ENCODE results near the gene VPS4A.
A peak's percentile ranks its signal among the peaks of the same experiment; 100 is the strongest.

Gene VPS4A

DNA sequence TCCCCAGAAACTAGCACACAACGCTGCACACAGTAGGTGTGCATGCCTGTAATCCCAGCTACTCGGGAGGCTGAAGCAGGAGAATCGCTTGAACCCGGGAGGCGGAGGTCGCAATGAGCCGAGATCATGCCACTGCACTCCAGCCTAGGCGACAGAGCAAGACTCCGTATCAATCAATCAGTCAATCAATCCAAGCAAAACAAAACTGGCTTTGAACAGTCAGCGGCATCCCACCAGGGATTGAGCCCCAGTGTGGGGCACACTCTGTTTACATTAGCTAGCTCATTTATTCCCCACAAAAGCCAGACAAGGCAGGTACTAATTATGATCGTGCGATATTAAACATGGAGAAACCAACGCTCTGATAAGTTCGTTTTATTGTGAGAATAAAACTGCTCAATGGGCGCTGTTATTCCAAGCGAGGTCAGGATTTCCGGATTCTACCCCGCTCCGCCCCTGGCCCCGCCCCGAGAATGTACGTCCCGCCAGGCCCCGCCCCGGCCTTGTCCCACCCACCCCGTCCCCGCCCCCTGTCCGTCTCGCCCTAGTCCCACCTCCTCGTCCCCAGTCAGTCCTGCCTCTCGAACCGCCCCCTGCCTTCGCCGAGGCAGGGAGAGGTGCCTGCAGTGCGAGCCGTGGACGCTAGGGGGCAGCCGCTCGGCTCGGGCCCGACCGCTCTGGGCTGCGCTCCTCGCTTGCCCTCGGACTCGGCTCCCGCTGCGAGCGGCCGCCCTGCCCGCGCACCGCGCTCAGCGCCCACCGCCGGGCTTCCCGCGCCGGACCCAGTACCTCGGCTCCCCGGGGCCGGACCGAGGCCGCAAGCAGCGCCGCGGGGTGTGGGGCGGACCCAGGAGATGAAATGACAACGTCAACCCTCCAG, at the start of gene VPS4A:
Gene VPS4A, plus strand, starts transcription at position 698 of the 880 bp plus-strand sequence. Its CDS starts 162 bp downstream, at position 860.
- TF ChIP-seq, protein P1, sequence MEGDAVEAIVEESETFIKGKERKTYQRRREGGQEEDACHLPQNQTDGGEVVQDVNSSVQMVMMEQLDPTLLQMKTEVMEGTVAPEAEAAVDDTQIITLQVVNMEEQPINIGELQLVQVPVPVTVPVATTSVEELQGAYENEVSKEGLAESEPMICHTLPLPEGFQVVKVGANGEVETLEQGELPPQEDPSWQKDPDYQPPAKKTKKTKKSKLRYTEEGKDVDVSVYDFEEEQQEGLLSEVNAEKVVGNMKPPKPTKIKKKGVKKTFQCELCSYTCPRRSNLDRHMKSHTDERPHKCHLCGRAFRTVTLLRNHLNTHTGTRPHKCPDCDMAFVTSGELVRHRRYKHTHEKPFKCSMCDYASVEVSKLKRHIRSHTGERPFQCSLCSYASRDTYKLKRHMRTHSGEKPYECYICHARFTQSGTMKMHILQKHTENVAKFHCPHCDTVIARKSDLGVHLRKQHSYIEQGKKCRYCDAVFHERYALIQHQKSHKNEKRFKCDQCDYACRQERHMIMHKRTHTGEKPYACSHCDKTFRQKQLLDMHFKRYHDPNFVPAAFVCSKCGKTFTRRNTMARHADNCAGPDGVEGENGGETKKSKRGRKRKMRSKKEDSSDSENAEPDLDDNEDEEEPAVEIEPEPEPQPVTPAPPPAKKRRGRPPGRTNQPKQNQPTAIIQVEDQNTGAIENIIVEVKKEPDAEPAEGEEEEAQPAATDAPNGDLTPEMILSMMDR (IDR thresholded peaks at IDR 0.05), result peak; percentile 68
- Mint-ChIP-seq H3K27ac (peak within 1 kb of the TSS; percentile 94), H3K27me3 (ENCODE audit: low read depth, poor library complexity) (peaks cover 2% of the 10 kb centered on the region), H3K4me1 (peaks cover 22% of the 10 kb centered on the region), H3K4me3 (peak within 1 kb of the TSS; percentile 98), H3K9me3 (no peaks in the 10 kb centered on the region), H3K36me3 (ENCODE audit: low read depth) (peaks cover 26% of the 10 kb centered on the region)
- DNase-seq, result peak; percentile 99

DNA sequence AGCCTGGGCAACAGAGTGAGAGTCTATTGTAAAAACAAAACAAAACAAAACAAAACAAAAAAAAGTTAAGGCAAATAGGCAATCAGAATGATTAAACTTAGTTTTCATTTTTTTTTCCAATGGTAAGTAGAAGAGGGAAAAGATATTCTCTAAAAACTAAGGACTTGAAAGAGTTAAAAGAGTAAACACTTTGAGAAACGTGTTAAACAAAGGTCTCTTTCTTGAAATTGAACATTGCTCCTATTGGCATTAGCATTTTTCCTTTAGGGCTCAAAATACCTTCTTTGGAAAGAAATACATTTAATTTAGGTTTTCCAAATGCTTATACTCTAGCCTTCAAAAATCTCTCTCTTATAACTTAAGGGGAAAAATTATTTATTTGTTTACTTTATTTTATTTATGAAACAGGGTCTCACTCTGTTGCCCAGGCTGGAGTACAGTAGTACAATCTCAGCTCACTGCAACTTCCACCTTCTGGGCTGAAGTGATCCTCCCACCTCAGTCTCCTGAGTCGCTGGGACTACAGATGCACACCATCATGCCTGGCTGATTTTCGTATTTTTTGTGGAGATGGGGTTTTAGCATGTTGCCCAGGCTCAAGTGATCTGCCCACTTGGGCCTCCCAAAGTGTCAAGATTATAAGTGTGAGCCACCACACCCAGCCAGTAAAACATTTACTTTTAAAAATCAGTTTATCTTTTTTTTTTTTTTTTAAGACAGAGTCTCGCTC, 44.7 kb upstream of the VPS4A start:
- TF ChIP-seq, protein P1 (IDR thresholded peaks at IDR 0.05), result no peak
- no peaks in the 10 kb centered on the region for H3K4me1 Mint-ChIP-seq
- H3K4me3 Mint-ChIP-seq, result no peak overlapping the region
- no peaks in the 10 kb centered on the region for H3K9me3 Mint-ChIP-seq
- H3K27me3 Mint-ChIP-seq (ENCODE audit: low read depth, poor library complexity), result no peaks in the 10 kb centered on the region
- no peak for DNase-seq
- peaks cover 55% of the 10 kb centered on the region for H3K36me3 Mint-ChIP-seq (ENCODE audit: low read depth)
- no peak overlapping the region for H3K27ac Mint-ChIP-seq

DNA sequence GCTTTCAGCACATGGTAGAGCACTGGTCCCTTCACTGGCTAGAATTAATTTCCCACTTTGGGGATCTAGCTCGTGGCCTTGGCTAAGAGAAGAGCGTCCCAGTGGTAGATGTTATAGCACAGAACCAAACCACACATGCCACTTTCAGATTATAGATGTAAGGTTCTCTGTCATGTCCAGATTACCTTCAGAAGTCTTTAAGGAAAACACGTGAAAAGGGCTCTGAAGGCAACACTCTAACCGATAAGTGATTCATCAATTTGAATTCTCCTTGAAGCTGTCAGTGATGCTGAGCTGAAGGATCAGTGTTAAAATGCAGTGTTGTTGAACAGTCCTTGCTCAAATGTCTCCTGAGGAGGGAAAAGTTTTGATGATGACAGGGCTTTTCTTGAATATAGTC, 43.5 kb upstream of the VPS4A start:
- peaks cover 54% of the 10 kb centered on the region for H3K36me3 Mint-ChIP-seq (ENCODE audit: low read depth)
- no peaks in the 10 kb centered on the region for H3K4me1 Mint-ChIP-seq
- no peak overlapping the region for H3K4me3 Mint-ChIP-seq
- no peak for DNase-seq
- no peaks in the 10 kb centered on the region for H3K9me3 Mint-ChIP-seq
- H3K27ac Mint-ChIP-seq, result peak overlapping the region; percentile 78
- TF ChIP-seq, protein P1 (IDR thresholded peaks at IDR 0.05), result no peak
- H3K27me3 Mint-ChIP-seq (ENCODE audit: low read depth, poor library complexity), result no peaks in the 10 kb centered on the region

DNA sequence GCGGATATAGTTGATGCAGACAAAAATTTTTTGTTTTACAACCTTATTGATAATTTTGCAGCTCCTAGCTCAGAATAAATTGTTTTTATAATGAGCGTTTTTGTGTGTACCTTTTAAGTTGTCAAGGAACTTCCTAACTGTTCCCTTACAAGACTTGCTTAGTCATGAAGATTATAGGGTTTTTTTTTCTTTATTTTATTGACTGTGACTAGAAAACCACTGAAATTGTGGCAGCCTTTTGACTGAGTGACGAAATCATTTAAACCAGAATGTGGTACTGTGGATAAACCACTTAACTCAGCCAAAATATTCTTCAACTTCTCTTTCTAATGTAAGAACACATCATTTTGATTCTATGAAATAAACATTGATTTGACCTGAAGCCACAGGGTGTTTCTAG, 40.8 kb upstream of the VPS4A start:
- Mint-ChIP-seq H3K9me3 (no peaks in the 10 kb centered on the region), H3K36me3 (ENCODE audit: low read depth) (peaks cover 47% of the 10 kb centered on the region), H3K4me1 (no peaks in the 10 kb centered on the region), H3K27ac (no peak overlapping the region), H3K27me3 (ENCODE audit: low read depth, poor library complexity) (no peaks in the 10 kb centered on the region), H3K4me3 (no peak overlapping the region)
- no peak for DNase-seq
- TF ChIP-seq, protein P1 (IDR thresholded peaks at IDR 0.05), result no peak

DNA sequence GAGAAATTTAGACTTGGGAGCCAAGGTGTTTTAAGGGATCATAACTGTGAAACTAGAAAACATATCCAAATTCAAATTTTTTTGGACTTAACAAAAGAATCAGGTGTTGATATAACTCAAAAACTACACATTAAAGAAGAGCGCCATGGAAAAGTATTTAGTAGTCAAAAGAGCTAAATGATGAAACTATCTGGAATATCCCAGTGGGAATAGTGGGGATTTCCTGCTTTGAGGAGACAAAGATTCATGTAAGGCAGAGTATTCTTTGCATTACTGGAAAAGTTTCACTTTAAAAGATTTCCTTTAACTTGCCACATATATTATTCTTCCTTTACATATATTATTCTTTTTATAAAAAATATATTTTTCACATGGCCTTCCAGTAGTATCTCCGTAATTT, 40.3 kb upstream of the VPS4A start:
- Mint-ChIP-seq H3K9me3 (no peaks in the 10 kb centered on the region), H3K4me3 (no peak overlapping the region), H3K36me3 (ENCODE audit: low read depth) (peaks cover 47% of the 10 kb centered on the region), H3K27ac (no peak overlapping the region), H3K27me3 (ENCODE audit: low read depth, poor library complexity) (no peaks in the 10 kb centered on the region), H3K4me1 (no peaks in the 10 kb centered on the region)
- TF ChIP-seq, protein P1 (IDR thresholded peaks at IDR 0.05), result no peak
- no peak for DNase-seq

Data from nephron progenitor cell (in vitro differentiated cells).